ENCODE measurements around the gene DNAJC7. TPM values are rescaled to one million over a fixed set of nuclear protein-coding genes. Genes with fewer than 3 reads are reported as not detected.

Gene DNAJC7
- polyA plus RNA-seq, 1 of the 3 experiments (the other 2 are of a cell fraction) = 38.8 TPM

DNA sequence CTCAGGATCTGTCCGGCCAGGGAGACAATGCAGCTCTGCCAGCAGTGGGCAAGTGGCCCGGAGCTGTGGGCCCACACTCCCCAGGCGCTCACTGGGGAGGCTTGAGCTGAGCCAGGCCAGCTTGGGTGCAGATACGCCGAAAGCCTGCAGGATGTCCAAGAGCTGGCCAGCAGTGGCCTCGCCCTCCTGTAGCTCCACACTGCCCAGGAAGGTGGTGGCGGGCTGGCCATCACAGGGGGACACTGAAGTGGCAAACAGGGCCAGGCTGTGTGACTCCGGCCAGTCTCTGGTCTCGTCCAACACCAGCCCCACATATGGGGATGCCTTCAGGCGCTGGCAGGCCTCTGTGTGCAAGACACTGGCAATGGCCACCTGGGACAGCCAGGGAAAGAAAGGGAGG, 23.6 kb upstream of the DNAJC7 start (continued):
- TF ChIP-seq, protein P1, sequence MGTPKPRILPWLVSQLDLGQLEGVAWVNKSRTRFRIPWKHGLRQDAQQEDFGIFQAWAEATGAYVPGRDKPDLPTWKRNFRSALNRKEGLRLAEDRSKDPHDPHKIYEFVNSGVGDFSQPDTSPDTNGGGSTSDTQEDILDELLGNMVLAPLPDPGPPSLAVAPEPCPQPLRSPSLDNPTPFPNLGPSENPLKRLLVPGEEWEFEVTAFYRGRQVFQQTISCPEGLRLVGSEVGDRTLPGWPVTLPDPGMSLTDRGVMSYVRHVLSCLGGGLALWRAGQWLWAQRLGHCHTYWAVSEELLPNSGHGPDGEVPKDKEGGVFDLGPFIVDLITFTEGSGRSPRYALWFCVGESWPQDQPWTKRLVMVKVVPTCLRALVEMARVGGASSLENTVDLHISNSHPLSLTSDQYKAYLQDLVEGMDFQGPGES (IDR thresholded peaks at IDR 0.05; ENCODE audit: low read depth, low read length) = no peak
- no peak for TF ChIP-seq TCF12 (IDR thresholded peaks at IDR 0.05)

DNA sequence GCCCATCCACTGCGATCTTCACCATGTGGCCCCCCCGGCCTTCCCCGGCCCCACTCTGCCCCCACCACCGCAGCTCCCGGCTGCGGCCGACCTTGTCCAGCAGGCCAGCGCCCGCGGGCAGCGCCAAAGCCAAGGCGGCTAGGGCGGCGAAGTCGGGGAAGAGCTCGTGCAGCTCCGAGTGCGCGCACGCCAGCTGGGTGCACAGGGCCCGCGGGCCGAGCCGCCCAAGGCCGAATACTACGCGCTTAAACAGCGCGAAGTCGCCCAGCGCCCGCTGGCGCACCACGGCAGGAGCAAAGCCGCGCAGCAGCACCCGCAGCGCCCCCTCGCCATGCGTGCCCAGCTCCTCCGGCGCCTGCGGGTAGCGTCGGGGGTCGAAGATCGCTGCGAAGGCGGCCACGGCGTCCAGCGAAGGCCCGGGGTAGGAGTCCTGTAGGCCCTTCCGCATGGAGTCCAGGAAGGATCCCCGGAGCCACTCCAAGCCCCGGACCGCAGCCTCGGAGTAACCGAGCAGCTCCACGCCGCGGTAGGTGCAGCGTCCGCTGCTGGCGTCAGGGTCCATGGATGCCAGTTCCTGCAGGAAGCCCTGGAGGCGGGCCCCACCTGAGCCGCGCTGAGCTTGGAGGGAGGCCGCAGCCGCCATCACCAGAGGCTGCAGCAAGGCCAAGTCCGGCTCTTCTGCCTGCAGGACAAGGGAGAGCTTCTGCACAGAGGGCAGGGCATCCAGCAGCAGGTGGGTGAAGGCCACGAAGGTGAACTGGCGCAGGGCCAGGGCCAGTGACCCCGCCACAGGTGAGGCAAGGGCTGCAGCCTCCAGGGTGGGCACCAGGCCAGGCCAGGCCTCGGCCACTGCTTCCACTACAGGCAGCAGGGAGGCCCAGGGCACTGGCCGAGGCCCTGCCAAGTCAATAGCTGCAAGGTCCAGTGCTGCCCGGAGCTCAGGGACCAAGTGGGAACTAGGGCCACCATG, 22.8 kb upstream of the DNAJC7 start:
- Histone ChIP-seq H3K27ac (ENCODE audit: low read depth in 2 of 2, low read length in 1 of 2) (no peak overlapping the region), H3K4me3 (ENCODE audit: low read depth in 2 of 2, low read length in 1 of 2) (no peak overlapping the region), H3K27me3 (ENCODE audit: insufficient read depth) (no peaks in the 10 kb centered on the region), H3K36me3 (replicated peaks in 1 of 2; ENCODE audit: control insufficient read depth in 1 of 2, insufficient read depth in 2 of 2, low read length in 1 of 2) (no peaks in the 10 kb centered on the region), H3K4me2 (no peak overlapping the region), H3K9me2 (no peaks in the 10 kb centered on the region), H3K79me2 (ENCODE audit: insufficient read depth) (no peaks in the 10 kb centered on the region), H3K9me3 (no peaks in the 10 kb centered on the region), H3K4me1 (ENCODE audit: control insufficient read depth in 1 of 2, insufficient read depth in 2 of 2, low read depth in 1 of 2, low read length in 1 of 2) (no peaks in the 10 kb centered on the region), H3K9ac (no peak overlapping the region), H3F3A (replicated peaks; ENCODE audit: insufficient read depth) (no peaks in the 10 kb centered on the region), H4K20me1 (ENCODE audit: insufficient read depth) (no peaks in the 10 kb centered on the region), H2AFZ (ENCODE audit: low read depth) (no peak overlapping the region)
- 82% methylated on average over 56 of the region's 77 CpGs for WGBS (ENCODE audit: low lambda C conversion rate)
- TF ChIP-seq, protein P2, sequence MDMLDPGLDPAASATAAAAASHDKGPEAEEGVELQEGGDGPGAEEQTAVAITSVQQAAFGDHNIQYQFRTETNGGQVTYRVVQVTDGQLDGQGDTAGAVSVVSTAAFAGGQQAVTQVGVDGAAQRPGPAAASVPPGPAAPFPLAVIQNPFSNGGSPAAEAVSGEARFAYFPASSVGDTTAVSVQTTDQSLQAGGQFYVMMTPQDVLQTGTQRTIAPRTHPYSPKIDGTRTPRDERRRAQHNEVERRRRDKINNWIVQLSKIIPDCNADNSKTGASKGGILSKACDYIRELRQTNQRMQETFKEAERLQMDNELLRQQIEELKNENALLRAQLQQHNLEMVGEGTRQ (IDR thresholded peaks at IDR 0.05; ENCODE audit: borderline replicate concordance, low read depth, low read length) = no peak
- no peak for TF ChIP-seq RXRA (IDR thresholded peaks at IDR 0.05; ENCODE audit: borderline replicate concordance, low read depth)
- TF ChIP-seq FOXJ3 (CRISPR knock-in tag; IDR thresholded peaks at IDR 0.05) = no peak
- no peak for TF ChIP-seq ELF1 (IDR thresholded peaks at IDR 0.05)
- TF ChIP-seq FOXM1 (IDR thresholded peaks at IDR 0.05; ENCODE audit: low read depth) = no peak
- TF ChIP-seq, protein P3, sequence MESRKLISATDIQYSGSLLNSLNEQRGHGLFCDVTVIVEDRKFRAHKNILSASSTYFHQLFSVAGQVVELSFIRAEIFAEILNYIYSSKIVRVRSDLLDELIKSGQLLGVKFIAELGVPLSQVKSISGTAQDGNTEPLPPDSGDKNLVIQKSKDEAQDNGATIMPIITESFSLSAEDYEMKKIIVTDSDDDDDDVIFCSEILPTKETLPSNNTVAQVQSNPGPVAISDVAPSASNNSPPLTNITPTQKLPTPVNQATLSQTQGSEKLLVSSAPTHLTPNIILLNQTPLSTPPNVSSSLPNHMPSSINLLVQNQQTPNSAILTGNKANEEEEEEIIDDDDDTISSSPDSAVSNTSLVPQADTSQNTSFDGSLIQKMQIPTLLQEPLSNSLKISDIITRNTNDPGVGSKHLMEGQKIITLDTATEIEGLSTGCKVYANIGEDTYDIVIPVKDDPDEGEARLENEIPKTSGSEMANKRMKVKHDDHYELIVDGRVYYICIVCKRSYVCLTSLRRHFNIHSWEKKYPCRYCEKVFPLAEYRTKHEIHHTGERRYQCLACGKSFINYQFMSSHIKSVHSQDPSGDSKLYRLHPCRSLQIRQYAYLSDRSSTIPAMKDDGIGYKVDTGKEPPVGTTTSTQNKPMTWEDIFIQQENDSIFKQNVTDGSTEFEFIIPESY (IDR thresholded peaks at IDR 0.05; ENCODE audit: borderline replicate concordance, low read depth) = no peak
- TF ChIP-seq NFIC (IDR thresholded peaks at IDR 0.05; ENCODE audit: borderline replicate concordance) = no peak
- no peak for TF ChIP-seq EP300 (IDR thresholded peaks at IDR 0.05; ENCODE audit: borderline replicate concordance in 1 of 2, low read depth in 1 of 2, low read length in 1 of 2)
- TF ChIP-seq GATA2 (CRISPR knock-in tag; IDR thresholded peaks at IDR 0.05) = no peak
- no peak for TF ChIP-seq POLR2AphosphoS5 (IDR thresholded peaks at IDR 0.05; ENCODE audit: low read depth, low read length)
- no peak for TF ChIP-seq JUND (IDR thresholded peaks at IDR 0.05)
- no peak for TF ChIP-seq GABPA (IDR thresholded peaks at IDR 0.05; ENCODE audit: low read depth)
- POLR2A ChIA-PET = interaction anchor here (0.8 to 1.6 kb wide), 2 partner anchors 13 to 23 kb away, joined by 3 to 4 read pairs; partner anchors contain the start of gene DNAJC7
- CTCF ChIA-PET = interaction anchor here (0.7 to 5.8 kb wide), 12 partner anchors 9 to 78 kb away, joined by 3 to 34 read pairs (median 4); partner anchors contain the start of genes C17orf113, DNAJC7, NKIRAS2 and ZNF385C
- DNase-seq = no peak
